Muscle layer of colon (tissue), 2 donors: ENCODE data around the gene METTL16.
"Not testable (repeated sequence)": the region's sequence is repeated elsewhere in the genome, so short reads cannot be mapped to it uniquely, and the experiment has no call there.

Experiments used
- H3K27ac ChIP-seq: one replicate; pipeline ENCODE4 v1.7.0; 2013; ENCODE audit warnings: low read depth, mild to moderate bottlenecking, low read length, moderate library complexity
- H3K27me3 ChIP-seq, 2 donors: one replicate each; pipeline ENCODE4 v1.7.0; 2013; ENCODE audit warnings: low read length in 2 of 2, mild to moderate bottlenecking in 2 of 2; ENCODE audit not compliant: insufficient read depth in 2 of 2, control insufficient read depth in 1 of 2
- H3K36me3 ChIP-seq: one replicate; pipeline ENCODE4 v1.7.0; 2013; ENCODE audit warnings: mild to moderate bottlenecking, low read length; ENCODE audit not compliant: insufficient read depth
- H3K4me1 ChIP-seq: one replicate; pipeline ENCODE4 v1.7.0; 2013; ENCODE audit warnings: mild to moderate bottlenecking, low read length; ENCODE audit not compliant: insufficient read depth
- H3K4me3 ChIP-seq, 2 donors: one replicate each; pipeline ENCODE4 v1.7.0; 2013; ENCODE audit warnings: low read length in 2 of 2, low read depth in 1 of 2, mild to moderate bottlenecking in 1 of 2, moderate library complexity in 1 of 2
- H3K9ac ChIP-seq: one replicate; pipeline ENCODE4 v1.7.0; 2013; ENCODE audit warnings: low read length
- H3K9me3 ChIP-seq: one replicate; pipeline ENCODE4 v1.7.0; 2013; ENCODE audit warnings: mild to moderate bottlenecking, low read length
- donor health status: abdominal sarcoma.
- donor health status: Adenocarcinoma of cecum.

The METTL16 gene

DNA sequence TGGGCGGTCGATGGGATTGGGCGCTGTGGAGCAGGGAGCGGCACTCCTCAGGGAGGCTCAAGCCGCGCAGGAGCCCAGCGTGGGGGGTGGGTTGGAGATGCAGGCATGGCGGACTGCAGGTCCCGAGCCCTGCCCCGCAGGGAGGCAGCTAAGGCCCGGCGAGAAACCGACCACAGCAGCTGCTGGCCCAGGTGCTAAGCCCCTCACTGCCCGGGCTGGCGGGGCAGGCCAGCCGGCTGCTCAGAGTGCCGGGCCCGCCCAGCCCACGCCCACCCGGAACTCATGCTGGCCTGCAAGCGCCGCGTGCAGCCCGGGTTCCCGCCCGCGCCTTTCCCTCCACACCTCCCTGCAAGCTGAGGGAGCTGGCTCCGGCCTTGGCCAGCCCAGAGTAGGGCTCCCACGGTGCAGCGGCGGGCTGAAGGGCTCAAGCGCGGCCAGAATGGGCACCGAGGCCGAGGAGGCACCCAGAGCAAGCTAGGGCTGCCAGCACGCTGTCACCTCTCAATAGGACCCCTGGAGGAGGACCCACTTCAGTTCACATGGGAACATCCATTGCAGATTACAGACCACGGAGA lies 20.5 kb upstream of the METTL16 start:
- H3K36me3 ChIP-seq, result no peaks in the 10 kb centered on the region
- H3K9me3 ChIP-seq, result no peaks in the 10 kb centered on the region
- H3K4me3 ChIP-seq, result no peak overlapping the region
- H3K9ac ChIP-seq, result no peak overlapping the region
- no peaks in the 10 kb centered on the region for H3K27me3 ChIP-seq
- H3K4me1 ChIP-seq, result no peaks in the 10 kb centered on the region
- no peak overlapping the region for H3K27ac ChIP-seq

DNA sequence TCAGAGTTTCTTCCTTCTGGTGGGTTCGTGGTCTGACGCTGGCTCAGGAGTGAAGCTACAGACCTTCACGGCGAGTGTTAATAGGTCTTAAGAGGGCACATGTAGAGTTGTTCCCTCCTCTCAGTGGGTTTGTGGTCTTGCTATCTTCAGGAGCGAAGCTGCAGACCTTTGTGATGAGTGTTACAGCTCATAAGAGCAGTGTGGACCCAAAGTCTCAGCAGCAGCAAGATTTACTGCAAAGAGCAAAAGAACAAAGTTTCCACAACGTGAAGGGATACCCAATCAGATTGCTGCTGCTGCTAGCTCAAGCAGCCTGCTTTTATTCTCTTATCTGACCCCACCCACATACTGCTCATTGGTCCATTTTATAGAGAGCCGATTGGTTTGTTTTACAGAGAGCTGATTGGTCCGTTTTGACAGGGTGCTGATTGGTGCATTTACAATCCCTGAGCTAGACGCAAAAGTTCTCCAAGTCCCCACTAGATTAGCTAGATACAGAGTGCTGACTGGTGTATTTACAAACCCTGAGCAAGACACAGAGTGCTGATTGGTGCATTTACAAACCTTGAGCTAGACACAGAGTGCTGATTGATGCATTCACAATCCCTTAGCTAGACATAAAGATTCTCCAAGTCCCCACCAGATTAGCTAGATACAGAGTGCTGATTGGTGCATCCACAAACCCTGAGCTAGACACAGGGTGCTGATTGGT lies 19.7 kb upstream of the METTL16 start:
- not testable (repeated sequence) for H3K27me3 ChIP-seq, H3K36me3 ChIP-seq, H3K9me3 ChIP-seq, H3K9ac ChIP-seq, H3K27ac ChIP-seq, H3K4me3 ChIP-seq, H3K4me1 ChIP-seq

DNA sequence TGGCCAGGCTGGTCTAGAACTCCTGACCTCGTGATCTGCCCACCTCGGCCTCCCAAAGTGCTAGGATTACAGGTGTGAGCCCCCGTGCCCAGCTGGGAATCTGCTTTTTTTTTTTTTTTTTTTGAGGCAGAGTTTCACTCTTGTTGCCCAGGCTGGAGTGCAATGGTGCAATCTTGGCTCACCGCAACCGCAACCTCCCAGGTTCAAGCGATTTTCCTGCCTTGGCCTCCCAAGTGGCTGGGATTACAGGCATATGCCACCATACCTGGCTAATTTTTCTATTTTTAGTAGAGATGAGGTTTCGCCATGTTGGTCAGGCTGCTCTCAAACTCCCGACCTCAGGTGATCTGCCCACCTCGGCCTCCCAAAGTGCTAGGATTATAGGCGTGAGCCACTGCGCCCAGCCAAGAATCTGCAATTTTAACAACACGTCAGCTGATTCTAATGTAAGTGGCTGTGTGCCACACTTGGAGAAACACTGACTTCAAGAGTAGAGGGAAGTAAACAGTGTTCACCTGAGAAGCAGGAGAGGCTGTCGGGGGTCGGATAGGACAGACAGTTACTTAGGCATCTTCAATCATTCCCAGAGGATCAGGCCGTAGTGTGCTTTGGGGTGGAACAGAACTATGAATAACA lies 10.2 kb upstream of the METTL16 start:
- not testable (repeated sequence) for H3K4me1 ChIP-seq, H3K9me3 ChIP-seq, H3K9ac ChIP-seq, H3K27ac ChIP-seq, H3K27me3 ChIP-seq, H3K36me3 ChIP-seq, H3K4me3 ChIP-seq

DNA sequence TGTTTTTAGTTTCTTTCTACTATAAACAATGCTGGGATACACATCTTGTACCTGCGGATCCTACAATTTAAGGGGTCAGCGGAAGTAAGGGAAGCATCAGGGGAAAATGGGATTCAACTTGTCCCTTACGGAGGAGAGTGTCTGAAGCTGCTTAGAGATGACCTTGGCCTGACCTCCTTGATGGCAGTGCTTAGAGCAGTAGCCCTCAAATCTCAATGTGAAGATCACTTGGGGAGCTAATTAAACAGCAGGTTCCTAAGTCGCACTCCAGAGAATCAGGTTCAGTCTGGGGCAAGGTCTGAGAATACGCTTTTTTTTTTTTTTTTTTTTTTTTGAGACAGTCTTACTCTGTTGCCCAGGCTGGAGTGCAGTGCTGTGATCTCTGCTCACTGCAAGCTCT lies 9.6 kb upstream of the METTL16 start:
- H3K9me3 ChIP-seq, result no peaks in the 10 kb centered on the region
- H3K27me3 ChIP-seq, result no peaks in the 10 kb centered on the region
- H3K9ac ChIP-seq, result no peak overlapping the region
- no peaks in the 10 kb centered on the region for H3K36me3 ChIP-seq
- H3K27ac ChIP-seq, result no peak overlapping the region
- no peaks in the 10 kb centered on the region for H3K4me1 ChIP-seq
- H3K4me3 ChIP-seq, result no peak overlapping the region

DNA sequence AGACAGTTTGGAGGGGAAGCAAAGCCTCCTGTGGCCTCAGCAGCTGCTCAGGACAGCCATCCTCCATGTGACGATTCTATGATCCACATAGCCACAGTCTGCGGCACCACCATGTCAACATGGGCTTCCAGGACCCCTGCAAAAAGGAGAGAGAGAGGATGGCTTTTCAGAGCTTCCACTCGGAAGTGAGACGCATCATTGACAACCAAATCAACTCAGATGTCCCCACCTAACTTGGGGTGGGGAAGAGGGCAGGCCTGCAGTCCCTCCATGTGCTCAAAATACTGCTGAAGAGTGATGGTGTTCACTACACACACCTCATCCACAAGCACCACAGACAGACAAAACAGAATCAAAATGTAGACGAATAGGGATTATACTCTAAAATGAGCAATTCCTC lies 5.9 kb upstream of the METTL16 start:
- no peaks in the 10 kb centered on the region for H3K4me1 ChIP-seq
- H3K27ac ChIP-seq, result no peak overlapping the region
- H3K27me3 ChIP-seq, result no peaks in the 10 kb centered on the region
- H3K4me3 ChIP-seq, result no peak overlapping the region
- H3K36me3 ChIP-seq, result no peaks in the 10 kb centered on the region
- H3K9ac ChIP-seq, result no peak overlapping the region
- H3K9me3 ChIP-seq, result no peaks in the 10 kb centered on the region

DNA sequence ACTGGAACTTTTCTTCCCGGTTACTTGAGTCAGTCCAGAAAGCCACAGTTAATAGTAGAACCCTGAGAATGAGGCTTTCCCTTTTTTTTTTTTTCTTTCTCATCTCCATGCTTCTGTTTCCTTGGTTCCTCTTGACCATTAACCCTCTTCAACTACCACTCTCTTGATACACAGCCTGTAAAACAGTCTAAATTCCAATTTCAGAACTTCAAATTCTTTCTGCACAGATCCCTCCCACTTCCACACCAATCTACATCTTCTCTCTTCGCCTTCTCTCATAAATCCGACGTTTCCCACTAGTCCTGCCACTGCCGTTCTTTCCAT lies 588 bp downstream of the METTL16 start:
- H3K9ac ChIP-seq, result peak overlapping the region; percentile 90
- H3K4me1 ChIP-seq, result peaks cover 22% of the 10 kb centered on the region
- H3K27me3 ChIP-seq, result no peaks in the 10 kb centered on the region
- H3K4me3 ChIP-seq, result peak overlapping the region; percentile 60 to 92
- H3K27ac ChIP-seq, result peak overlapping the region; percentile 92
- no peaks in the 10 kb centered on the region for H3K36me3 ChIP-seq
- H3K9me3 ChIP-seq, result no peaks in the 10 kb centered on the region

DNA sequence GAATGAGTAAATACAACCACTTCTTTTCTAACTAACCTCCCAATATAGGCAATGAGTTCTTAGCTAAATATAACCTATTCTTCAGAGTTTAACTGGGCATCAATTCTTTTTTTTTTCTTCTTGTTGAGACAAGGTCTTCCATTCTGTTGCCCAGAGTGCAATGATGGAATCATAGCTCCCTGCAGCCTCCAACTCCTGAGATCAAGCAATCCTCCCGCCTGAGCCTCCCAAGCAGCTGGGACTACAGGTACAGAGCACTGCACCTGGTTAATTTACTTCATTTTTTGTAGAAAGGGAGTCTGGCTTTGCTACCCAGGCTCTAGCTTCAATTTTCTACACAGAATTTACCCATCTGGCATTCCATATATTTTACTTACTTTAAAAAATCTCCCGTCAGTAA lies 1.1 kb downstream of the METTL16 start:
- Histone ChIP-seq H3K4me3 (peak overlapping the region; percentile 60 to 92), H3K9me3 (no peaks in the 10 kb centered on the region), H3K27ac (peak overlapping the region; percentile 92), H3K9ac (peak overlapping the region; percentile 90), H3K4me1 (peaks cover 22% of the 10 kb centered on the region), H3K36me3 (no peaks in the 10 kb centered on the region), H3K27me3 (no peaks in the 10 kb centered on the region)

DNA sequence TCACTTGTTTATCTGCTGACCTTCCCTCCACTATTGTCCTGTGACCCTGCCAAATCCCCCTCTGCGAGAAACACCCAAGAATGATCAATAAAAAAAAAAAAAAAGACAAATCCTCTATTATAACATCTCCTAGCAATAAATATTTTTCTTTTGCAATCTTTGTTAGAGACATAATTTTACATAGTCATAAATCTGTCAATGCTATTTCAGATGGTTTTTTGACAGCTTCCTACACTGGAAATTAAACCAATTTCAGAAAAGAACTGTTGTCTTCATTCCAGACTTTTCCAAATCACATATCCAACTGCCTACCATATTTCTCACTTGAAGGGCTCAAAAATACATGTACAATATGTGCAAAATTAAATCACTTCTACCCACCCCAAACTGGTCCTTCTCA lies 3.7 kb downstream of the METTL16 start:
- Histone ChIP-seq H3K4me3 (no peak overlapping the region), H3K36me3 (no peaks in the 10 kb centered on the region), H3K9ac (no peak overlapping the region), H3K4me1 (peaks cover 22% of the 10 kb centered on the region), H3K27ac (no peak overlapping the region), H3K27me3 (no peaks in the 10 kb centered on the region), H3K9me3 (no peaks in the 10 kb centered on the region)

DNA sequence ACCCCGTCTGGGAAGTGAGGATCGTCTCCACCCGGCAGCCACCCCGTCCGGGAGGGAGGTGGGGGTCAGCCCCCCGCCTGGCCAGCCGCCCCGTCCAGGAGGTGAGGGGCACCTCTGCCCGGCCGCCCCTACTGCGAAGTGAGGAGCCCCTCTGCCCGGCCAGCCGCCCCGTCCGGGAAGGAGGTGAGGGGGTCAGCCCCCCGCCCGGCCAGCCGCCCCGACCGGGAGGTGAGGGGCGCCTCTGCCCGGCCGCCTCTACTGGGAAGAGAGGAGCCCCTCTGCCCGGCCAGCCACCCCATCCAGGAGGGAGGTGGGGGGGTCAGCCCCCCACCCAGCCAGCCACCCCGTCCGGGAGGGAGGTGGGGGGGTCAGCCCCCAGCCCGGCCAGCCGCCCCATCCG lies 4.7 kb downstream of the METTL16 start:
- H3K4me1 ChIP-seq, result peaks cover 22% of the 10 kb centered on the region
- H3K9me3 ChIP-seq, H3K36me3 ChIP-seq, H3K27me3 ChIP-seq, H3K4me3 ChIP-seq, H3K9ac ChIP-seq, H3K27ac ChIP-seq: not testable (repeated sequence)

DNA sequence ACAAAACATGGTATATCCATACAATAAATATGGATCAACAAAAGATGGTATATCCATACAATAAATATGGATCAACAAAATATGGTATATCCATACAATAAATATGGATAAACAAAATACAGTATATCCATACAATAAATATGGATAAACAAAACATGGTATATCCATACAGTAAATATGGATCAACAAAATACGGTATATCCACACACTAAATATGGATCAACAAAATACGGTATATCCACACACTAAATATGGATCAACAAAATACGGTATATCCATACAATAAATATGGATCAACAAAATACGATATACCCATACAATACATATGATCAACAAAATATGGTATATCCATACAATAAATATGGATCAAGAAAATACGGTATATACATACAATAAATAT lies 8.1 kb downstream of the METTL16 start:
- no peak overlapping the region for H3K27ac ChIP-seq
- no peak overlapping the region for H3K9ac ChIP-seq
- no peaks in the 10 kb centered on the region for H3K9me3 ChIP-seq
- H3K4me1 ChIP-seq, result no peaks in the 10 kb centered on the region
- H3K27me3 ChIP-seq, result no peaks in the 10 kb centered on the region
- H3K4me3 ChIP-seq, result no peak overlapping the region
- H3K36me3 ChIP-seq, result peaks cover 3% of the 10 kb centered on the region

DNA sequence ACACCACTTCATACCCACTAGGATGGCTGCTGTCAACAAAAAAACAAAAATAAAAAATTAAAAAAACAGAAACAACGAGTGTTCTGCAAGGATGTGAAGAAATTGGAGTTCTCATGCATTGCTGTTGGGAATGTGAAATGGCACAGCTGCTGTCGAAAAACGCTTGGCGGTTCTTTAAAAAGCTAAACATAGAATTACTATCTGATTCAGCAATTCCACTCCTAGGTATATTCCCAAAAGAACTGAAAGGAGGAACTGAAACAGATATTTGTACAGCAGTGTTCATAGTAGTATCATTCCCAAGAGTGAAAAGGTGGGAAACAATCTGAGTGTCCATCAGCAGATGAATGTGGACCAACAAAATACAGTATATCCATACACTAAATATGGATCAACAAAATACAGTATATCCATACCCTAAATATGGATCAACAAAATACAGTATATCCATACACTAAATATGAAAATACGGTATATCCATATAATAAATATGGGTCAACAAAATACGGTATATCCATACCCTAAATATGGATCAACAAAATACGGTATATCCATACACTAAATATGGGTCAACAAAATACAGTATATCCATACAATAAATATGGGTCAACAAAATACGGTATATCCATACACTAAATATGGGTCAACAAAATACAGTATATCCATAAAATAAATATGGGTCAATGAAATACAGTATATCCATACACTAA lies 8.7 kb downstream of the METTL16 start:
- peaks cover 3% of the 10 kb centered on the region for H3K36me3 ChIP-seq
- H3K9me3 ChIP-seq, result no peaks in the 10 kb centered on the region
- no peaks in the 10 kb centered on the region for H3K4me1 ChIP-seq
- no peak overlapping the region for H3K4me3 ChIP-seq
- no peak overlapping the region for H3K9ac ChIP-seq
- H3K27me3 ChIP-seq, result no peaks in the 10 kb centered on the region
- no peak overlapping the region for H3K27ac ChIP-seq
